Ammon's horn (tissue), 1 donor: ENCODE results near the gene KRTAP9-9.
"Not testable (repeated sequence)": the region's sequence is repeated elsewhere in the genome, so short reads cannot be mapped to it uniquely, and the experiment has no call there.

Experiments
- DNase-seq: peaks from one replicate; pipeline ENCODE4 v3.0.0-alpha.2; 2016; ENCODE audit warnings: low spot score

Gene KRTAP9-9

DNA sequence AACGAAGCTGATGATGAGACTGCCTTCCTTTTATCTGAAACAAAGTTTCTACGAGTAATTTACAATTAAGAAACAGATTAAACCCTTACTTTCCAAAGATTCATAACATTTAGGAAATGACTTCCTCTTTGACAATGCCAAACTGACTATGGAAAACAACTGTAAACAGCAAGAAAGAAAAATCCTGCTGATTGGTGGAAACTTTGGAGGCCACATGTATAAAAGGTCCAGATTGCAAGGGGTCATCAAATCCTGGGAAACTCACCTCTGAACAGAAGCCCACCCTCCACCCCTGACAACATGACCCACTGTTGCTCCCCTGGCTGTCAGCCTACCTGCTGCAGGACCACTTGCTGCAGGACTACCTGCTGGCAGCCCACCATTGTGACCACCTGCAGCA is 9.9 kb downstream of the KRTAP9-9 start, which contains the start of gene KRTAP9-6:
Gene KRTAP9-6 (plus strand): TSS at position 301 of the 400 bp plus-strand sequence. CDS start 0 bp downstream, at position 301.
- no peak for DNase-seq

DNA sequence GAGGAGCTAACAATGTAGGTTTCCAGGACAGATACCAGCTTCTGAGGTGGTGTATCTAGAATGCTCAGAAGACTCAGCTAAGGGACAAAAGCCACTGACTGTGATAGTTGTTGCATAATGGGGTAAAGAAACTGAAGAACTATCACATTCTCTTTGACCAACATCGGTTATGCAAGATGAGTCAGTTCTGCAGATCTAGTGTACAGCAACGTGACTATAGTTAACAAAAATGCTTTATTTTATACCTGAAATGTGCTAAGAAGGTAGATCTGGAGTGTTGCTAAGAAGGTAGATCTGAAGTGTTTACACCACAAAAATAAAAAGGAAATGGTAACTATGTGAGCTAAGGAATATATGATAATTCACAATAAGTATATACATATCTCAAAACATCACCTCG is 12.5 kb downstream of the KRTAP9-9 start:
- DNase-seq, result no peak

GRCh38 chr17:41271323-41271722 is 16.1 kb downstream of the KRTAP9-9 start:
- not testable (repeated sequence) for DNase-seq

GRCh38 chr17:41271858-41272257 is 16.7 kb downstream of the KRTAP9-9 start:
- DNase-seq, result no peak

DNA sequence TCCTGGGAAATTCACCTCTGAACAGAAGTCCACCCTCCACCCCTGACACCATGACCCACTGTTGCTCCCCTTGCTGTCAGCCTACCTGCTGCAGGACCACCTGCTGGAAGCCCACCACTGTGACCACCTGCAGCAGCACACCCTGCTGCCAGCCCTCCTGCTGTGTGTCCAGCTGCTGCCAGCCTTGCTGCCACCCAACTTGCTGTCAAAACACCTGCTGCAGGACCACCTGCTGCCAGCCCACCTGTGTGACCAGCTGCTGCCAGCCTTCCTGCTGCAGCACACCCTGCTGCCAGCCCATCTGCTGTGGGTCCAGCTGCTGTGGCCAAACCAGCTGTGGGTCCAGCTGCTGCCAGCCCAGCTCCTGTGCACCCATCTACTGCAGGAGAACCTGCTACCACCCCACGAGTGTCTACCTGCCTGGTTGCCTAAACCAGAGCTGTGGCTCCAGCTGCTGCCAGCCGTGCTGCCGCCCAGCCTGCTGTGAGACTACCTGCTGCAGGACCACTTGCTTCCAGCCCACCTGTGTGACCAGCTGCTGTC is 20.5 kb downstream of the KRTAP9-9 start, which contains the start of gene KRTAP9-7:
Gene KRTAP9-7 (plus strand): TSS at position 51 of the 543 bp plus-strand sequence. CDS start 0 bp downstream, at position 51.
- peak; percentile 0 for DNase-seq

DNA sequence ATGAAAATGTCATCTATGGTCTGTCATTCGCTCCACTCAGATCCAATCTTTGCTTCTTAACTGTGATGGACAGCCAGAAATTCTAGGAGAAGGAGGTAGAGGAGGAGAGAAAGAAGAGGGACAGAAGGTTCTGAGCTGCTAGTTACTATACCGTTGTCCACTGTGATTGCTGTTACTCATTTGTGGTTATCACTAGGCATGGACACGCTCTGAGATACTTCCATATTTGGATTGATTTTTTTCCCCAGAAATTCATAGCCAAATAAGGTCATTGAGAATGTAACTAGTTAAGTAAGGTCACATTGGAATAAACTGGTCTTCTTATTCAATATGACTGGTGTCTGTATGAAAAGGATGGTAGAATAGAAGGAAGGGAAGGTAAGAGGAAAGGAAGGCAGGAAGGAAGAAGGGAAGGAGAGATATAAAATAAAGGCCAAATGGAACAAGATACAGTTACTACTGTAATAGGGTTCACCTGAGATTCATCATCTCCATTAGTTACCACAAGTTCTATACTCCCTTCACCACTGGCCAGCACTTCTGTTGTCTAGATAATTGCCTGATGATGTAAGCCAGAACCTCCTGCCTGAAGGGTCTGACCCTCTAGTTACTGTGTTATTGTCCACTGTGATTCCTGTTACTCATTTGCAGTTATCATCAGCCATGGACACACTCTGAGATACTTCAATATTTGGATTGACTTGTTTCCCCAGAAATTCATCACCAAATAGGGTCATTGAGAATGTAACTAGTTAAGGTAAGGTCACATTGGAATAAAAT is 23.2 kb downstream of the KRTAP9-9 start:
- DNase-seq, result peak; percentile 0

GRCh38 chr17:41284043-41284442 is 28.9 kb downstream of the KRTAP9-9 start:
- no peak for DNase-seq

DNA sequence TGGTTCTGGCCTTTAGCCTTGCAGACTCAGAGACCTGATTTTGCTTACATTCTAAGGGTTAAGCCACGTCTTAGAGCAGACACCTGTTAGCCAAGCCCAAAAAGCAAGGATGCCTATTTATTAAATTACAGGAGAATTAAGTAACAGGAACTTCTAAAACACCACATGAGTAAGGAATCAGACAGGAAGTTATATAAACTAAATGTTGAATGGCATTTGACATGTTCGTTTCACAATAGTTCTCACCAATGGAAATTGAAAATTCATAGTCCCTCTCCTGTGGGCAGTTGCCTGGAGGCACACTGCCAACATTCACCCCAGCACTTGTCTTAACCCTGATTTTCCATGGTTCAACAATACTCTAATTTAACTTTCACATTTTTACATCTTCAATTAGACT is 29.4 kb downstream of the KRTAP9-9 start:
- peak; percentile 0 for DNase-seq

DNA sequence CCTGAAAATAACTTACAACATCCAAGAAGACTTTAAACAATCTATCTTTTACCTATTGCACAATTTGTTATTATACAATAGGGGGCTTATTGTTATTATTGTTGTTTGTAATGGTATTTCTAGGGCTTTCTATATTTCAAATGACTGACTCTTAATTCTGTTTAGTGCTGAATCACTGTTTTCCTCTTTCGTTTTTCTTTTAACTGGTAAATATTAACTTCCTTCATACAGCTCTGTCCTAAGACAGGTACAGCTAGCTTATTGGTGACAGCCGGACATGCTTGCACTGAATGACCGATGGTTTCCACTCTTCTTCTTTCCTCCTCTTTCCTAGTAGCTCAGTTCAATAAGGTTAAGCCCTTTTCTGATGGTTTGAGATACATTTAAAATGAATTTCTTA is 31.9 kb downstream of the KRTAP9-9 start:
- DNase-seq, result no peak

DNA sequence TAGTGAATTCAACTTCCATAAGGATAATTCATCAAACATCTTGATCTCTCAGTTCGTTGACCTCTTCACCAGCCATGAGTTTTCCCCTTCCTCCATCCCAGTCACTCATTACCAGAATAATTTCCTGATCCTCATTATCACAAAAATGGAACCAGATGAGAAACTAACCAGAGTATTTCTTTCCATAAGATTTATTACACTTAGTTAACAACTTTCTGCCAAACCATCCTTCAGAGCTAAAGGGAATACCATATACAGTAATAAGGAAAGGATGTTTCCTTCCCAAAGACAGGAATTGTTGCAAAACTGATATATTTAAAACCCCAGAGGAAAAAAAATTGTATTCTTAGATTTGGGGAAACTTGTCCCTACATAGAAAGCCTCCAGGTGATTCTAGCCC is 38.8 kb downstream of the KRTAP9-9 start:
- no peak for DNase-seq

DNA sequence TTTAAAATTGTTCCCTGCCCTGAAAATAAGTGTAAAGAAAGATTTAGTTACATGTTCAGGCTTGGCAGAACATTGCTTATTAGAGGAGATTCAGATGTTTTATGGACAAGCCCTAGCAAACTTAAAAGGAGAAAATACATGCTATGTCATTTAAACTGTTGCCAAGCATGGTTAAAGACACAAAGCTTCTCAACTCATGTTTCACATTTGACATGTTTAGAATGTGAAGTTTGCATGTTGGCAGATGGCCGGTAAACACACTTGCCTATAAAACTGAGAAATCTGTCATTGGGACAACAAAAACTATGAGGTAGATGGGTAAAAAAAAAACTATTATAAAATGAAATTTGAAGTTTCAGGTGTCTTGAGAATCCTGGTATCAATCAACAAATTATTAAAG is 41.7 kb downstream of the KRTAP9-9 start:
- DNase-seq, result no peak

DNA sequence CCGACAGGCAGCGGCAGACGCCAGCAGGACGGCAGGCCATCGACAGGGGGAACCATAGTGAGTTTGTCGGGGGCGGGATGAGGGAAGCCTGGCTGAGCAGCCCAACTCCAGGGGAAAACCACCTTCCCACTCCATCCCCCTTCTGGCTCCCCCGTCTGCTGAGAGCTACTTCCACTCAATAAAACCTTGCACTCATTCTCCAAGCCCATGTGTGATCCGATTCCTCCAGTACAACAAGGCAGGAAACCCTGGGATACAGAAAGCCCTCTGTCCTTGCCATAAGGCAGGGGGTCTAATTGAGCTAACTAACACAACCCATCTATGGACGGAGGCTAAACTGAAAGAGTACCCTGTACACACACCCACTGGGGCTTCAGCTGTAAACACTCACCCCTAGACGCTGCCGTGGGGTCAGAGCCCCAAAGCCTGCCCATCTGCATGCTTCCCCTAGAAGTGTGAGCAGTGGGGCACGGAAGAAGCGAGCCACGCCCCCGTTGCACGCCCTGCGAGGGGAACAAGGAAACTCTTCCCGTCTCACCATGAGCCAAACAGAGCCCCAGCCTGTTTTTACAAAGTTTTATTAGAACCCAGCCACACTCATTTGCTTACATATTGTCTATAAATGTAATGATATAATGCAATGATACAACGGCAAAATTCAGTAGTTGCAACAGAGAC is 43.4 kb downstream of the KRTAP9-9 start:
- no peak for DNase-seq

GRCh38 chr17:41301204-41301790 is 46.1 kb downstream of the KRTAP9-9 start:
- no peak for DNase-seq

- no peak for DNase-seq
These were observed 47.0 kb downstream of the KRTAP9-9 start, which contains the start of gene KRTAP29-1 for GRCh38 chr17:41301916-41302901. TSS of gene KRTAP29-1 (minus strand) at chr17:41302851. CDS start at chr17:41302851, 0 bp downstream.

DNA sequence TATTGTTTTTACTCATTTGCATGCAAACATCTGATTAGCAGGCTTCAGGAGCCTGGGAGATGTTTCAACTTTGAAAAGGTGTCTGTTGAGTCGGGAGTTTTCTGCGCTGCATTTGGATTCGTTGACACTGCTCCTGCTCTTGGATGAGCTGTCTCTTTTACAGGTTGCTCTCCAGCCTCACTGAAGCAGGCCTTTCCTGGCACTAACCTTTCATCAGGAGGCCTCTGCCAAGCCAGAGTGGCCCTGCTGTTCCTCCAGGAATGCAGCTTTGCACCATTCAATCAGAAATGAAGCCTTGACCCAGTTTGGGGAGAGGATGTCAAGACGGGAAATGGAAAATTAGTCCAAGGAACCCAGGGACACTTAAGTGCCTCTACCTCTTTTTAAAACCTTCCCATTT is 47.8 kb downstream of the KRTAP9-9 start:
- no peak for DNase-seq

DNA sequence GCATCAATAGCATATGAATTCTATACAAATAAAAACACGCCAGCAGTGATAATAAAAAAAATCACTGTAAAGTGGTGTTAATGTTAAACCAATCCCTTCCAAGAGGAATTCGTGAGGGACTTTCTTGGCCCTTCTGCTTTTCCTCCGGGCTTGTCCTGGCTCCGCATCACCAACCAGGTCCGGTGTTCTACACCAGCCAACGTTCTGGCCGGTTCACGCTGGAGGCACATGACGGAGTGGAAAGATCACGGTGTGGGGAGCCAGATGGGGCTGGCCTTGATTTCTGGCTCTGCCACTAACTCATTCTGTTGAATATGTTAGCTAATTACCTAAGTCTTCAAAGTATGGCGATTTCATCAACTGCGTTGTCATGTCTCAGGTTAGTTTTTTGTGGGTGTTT is 48.9 kb downstream of the KRTAP9-9 start:
- no peak for DNase-seq
